Thyroid gland (tissue), 4 donors: ENCODE data around the gene SERINC3.

Experiments used
- POLR2A ChIP-seq, 2 donors: fragments of 450-650 bp; IDR thresholded peaks; one replicate each; pipeline ENCODE4 v1.6.1; 2017; ENCODE audit warnings: antibody characterized with exemption in 2 of 2, mild to moderate bottlenecking in 2 of 2, moderate library complexity in 1 of 2
- TF ChIP-seq, protein P1 (sequence below), 6 experiments: fragments of 200-600 bp in 3 of 6; fragments of 450-650 bp in 3 of 6; sonication (generic) in 3 of 6; IDR thresholded peaks; one replicate each; pipeline ENCODE4 v1.5.1; 2016 to 2019; ENCODE audit warnings: antibody characterized with exemption in 6 of 6, mild to moderate bottlenecking in 2 of 6, inconsistent platforms in 1 of 6, moderate library complexity in 1 of 6

DNA sequence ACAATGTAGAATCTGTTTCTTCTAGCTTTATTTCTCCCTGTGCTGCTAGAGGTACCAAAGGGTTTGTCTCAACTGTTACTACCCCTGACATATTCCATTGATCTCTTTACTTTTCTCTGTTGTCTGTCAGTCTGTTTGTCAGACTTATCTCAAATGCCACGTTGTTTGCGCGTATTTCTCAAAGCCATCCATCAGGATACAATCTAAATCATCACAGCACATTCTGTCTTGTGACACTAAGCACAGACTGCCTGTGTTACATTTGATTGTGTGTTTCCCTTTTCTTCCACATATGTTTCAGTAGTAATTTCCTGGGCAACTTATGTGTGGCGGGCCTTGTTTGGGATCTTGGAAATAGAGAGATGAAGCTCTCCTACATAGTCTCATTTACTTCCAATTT, 30.2 kb upstream of the SERINC3 start:
- TF ChIP-seq, protein P1, sequence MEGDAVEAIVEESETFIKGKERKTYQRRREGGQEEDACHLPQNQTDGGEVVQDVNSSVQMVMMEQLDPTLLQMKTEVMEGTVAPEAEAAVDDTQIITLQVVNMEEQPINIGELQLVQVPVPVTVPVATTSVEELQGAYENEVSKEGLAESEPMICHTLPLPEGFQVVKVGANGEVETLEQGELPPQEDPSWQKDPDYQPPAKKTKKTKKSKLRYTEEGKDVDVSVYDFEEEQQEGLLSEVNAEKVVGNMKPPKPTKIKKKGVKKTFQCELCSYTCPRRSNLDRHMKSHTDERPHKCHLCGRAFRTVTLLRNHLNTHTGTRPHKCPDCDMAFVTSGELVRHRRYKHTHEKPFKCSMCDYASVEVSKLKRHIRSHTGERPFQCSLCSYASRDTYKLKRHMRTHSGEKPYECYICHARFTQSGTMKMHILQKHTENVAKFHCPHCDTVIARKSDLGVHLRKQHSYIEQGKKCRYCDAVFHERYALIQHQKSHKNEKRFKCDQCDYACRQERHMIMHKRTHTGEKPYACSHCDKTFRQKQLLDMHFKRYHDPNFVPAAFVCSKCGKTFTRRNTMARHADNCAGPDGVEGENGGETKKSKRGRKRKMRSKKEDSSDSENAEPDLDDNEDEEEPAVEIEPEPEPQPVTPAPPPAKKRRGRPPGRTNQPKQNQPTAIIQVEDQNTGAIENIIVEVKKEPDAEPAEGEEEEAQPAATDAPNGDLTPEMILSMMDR (IDR thresholded peaks at IDR 0.05) = no peak
- no peak for TF ChIP-seq POLR2A (IDR thresholded peaks at IDR 0.05)
